Activated CD8-positive, alpha-beta memory T cell treated with anti-CD3 and anti-CD28 coated beads for 48 hours (primary cell): Measurements from ENCODE around the gene INSIG2.

Experiments
- DNase-seq, 3 experiments: peaks; one replicate each; pipeline ENCODE4 v3.0.0-alpha.2; 2020; ENCODE audit warnings: low read depth in 2 of 3, low spot score in 2 of 3

Gene INSIG2

DNA sequence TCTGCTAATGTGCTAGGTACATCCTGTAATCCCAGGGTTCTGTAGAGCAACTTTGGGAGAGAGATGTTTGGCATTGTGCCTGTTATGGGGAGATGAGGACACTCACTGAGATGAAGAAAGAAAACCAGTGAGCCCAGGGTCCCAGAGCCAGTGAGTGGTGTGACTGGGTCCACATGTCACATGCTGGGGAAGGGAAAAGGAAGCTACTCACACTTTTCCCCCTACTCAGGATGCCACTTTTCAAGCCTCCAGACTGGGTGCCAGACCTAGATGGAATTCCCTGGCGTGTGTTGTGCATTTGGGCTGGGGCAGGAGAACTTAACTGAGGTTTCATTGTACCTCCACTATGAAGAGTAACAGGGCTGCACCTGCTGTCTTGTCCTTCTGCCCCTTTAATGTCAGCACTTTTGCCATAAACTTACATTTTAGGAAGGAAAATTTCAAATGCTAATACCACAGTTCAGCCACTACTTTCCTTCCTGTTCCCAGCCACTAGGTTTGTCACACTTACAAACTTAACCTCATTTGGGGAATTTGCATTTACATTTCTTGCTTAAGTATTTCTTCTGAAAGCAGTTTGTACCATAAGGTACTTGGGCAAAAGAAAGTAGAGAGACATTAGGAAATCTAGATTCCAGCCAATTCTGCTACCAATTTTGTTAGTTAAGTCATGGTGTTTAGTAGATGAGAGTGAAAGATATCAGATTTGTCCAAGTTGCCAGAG lies 10.2 kb downstream of the INSIG2 start:
- no peak for DNase-seq

DNA sequence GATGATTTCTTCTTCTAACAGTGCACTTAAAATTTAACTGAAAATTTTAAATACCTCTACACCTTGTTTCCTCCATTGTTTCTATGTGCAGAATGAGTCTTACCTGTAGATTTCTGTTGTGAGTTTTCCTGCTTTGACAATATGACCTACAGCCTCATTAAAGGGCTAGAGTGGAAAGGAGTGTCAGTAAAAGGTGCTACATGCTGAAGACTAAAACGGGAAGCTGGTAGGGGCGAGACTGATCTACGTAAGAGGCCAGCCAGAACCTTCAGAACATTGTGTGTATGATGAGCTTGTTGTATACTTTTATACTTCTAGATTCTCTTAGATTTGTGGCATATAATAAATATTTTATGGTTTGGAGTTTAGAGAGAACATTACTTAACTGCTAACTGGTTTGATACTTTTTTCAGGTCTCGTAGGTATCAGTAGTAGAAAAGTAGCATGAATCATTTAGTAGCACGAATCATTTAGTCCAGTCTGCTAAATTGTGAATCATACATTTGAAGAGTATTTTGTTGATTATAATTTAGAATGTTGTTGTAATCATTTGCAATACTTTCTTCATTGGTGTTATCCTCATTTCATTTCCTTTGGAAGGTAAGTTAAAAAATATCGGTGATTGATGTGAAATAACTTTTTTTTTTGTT lies 14.3 kb downstream of the INSIG2 start:
- DNase-seq, result no peak

DNA sequence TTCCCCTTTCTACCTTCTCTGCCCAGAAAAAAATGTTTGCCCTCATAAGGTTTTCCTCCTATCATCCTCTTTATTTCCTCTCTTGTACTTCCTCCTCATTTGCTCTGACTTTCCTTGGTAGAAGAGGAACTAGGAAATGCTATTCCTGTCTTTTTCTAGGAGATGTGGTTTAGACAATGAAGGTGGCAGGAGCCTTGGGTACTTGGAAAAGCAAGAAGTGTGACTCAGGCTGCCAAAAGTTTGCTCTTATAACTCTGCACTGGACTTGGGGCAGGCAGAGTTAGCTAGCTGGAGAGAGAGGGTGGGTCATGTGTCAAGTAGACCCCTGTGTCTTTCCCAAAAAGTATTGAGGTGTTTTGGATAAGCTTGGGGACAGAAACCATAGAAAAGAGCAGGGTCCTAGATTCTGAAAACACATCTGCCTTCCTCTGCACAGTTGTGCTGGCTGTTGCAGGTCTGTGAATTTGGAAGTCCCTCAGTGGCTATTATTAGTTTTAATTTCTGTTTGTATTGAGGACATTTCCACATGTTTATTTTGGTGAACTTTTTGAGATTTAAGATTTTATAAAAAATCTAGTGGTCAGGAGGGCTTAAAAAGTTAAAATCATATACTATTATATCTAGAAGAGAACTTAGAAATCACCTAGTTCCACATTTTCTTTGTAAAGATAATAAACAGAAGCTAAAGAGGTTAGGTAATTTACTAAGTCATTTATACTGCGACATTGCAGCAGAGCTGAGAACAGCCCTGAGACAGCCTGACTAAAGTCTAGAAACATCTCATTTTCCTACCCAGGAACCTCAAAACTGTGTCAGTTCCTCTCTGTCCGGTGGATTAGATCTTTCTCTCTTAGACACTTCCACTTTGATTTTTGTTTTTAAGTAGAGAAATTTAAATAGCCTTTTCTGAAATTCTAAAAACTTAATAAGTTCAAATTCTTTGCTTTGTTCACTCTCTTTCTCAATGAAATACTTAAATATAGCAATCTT lies 16.0 kb downstream of the INSIG2 start:
- DNase-seq, result no peak

DNA sequence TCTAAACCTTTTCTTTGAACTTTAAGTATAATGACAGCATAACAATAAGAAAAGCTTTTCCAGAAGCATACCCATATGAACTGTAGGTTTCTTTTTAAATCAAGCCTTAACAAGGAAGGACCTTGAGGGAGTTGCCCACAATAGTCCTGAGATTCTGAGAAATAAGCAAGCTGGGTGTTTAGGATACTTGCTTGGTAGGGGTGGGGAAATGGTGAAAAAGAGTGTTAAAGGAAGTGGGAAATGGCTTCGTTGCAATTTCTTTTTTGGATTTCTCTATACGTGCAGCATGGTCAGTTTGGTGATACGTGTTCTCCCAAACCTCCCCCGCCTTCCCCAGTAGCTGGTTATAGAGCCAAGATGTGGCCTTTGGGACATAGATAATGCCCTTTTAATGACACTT lies 17.2 kb downstream of the INSIG2 start:
- DNase-seq, result no peak

DNA sequence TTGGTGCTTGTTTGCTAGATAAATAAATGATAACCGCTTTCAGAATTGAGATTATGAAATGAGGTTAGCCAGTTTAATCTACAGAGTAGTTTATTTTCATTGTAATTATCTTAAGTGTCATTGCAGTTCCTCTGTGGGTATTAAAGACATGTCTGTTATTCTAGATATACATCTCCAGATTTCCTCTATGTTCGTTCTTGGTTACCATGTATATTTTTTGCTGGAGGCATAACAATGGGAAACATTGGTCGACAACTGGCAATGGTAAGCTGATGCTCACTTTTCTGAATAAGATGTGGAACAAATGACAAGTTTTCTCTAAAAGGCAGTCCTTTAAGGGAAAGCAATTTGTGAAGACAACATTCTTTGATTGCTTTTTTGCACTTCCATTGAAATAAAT lies 18.7 kb downstream of the INSIG2 start:
- no peak for DNase-seq

DNA sequence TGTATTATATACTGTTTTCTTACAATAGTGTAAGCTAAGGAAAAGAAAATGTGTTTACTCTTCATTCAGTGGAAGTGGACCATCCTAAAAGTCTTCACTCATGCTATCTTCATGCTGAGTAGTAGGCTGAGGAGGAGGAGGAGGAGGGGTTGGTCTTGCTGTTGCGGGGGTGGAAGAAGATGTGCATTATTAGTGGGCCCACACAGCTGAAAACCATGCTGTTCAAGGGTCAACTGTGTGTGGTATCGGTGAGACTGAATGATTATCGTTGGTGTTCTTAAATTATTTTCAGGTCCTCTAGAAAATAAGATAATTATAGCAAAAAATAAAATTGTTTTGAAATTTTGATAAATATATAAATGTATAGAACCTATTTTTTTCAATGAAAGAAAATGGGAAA lies 22.0 kb downstream of the INSIG2 start:
- no peak for DNase-seq

DNA sequence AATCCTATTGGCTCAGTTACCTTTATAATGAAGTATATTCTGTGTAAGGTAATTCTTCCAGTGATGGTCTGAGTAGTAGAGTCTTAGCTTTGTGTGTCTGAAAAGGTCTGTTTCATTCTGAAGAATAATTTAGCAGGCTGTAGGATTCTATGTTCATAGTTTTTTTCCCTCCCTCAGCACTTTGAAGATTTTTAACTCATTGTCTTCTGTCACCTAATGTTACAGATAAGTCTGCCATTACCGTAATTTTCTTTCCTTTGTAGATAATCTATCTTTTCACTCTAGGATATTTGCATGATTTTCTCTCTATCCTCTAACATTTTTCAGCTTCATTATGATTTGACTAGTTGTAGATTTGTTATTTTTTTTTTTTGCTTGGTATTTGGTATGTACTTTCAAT lies 22.7 kb downstream of the INSIG2 start:
- DNase-seq, result no peak

DNA sequence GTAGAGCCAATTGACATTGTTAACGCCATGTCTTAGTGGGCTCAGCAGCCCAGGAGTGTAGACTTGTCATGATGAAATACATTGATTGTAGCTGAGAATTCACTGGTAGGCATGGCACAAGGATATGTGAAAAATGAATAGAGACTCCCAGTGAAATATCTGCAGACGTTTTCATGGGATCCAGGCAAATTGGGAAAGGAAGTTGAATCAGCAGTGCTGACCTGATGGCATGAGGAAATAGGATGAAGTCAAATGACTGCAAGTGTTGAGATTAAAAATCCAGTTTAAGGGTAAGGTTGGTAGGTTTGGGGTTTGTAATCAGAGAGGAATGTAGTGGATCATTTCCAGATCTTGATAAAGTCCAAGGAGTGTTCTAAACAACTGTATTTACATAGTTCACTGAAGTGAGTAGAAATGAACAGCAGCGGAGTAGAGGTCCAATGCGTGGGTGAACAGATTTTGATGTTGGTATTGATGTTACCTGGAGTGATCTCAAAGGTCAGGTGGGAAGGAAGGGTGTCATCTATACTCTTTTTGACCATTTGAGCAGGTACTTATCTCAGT lies 24.6 kb downstream of the INSIG2 start:
- no peak for DNase-seq

DNA sequence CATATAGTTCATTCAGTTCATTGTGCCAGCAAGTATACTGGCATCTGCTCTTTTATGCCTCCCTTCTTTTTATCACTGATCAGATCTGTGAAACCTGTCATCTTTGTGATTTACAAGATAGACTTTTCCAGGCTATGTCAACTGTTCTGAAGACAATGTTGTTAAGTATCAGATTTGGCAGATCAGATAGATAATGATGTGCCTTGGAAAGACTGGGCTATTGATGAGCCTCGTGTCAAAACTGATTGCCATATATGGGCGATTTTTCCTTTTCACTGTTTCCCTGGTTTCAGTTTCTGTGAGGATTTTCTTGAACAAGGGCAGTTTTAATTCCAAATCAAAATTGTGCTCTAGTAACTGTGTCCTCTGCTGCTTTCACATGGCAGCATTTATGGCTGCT lies 26.6 kb downstream of the INSIG2 start:
- DNase-seq, result no peak

DNA sequence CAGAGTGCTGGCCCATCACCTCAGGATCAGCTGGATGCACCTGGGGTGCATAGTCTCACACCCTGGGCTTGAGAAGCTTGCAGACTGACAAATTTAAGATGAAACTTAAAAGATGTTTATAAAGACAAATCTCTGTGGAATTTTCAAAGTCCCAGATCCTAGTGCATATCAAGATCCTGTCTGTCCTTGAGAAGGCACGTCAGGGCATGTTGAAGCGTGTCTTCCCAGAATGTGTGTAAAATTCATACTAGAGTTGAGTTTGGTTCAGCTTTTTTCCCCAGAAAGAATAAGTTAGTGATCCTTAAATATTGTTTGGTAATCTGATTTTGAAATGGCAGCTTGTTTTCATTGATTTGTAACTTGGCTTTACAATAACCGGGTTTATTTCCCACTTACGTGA lies 27.5 kb downstream of the INSIG2 start:
- DNase-seq, result no peak

DNA sequence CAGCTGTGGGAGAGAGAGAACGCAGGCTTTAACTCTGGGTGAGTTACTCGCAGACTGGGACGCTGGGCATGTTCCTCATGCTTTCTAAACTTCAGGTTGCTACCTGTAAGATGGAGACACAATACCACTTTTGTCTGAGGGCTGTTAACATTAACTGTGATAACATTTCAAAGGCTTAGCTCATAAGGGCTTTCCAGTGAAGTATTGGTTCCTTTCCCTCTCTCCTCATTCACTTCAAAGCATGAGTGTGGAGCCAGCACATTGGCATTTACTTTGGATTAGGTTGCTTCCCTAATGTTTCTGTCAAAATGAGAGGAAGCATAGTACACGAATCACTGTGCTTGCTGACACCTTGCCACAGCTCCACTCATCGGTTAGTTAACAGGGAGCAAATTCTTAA lies 30.2 kb downstream of the INSIG2 start:
- DNase-seq, result no peak

DNA sequence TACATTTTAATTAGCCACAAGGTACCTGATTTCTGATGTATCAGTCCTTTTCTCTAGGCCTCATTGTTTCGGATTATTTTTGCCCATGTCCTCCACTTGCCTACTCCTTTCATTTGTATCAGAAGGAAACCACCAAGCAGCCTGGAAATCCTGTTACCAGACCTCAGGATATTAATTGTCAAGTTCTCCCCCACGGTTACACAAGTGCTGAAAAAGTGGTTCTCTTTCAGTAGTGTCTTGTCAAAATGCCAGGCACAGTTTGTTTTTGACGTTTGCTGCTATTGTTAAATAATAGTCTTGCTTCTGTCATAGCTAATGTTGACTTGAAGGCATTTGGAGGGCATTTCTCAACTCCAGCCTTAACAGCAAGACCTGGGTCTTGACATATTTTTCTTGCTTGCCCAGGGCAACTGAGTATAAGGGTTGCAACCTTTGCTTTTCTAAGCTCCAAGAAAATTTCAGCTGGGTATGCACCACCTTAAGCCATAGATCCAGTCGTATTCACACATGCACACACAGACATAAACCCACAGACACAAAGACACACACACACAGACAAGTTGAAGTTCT lies 31.0 kb downstream of the INSIG2 start:
- no peak for DNase-seq

DNA sequence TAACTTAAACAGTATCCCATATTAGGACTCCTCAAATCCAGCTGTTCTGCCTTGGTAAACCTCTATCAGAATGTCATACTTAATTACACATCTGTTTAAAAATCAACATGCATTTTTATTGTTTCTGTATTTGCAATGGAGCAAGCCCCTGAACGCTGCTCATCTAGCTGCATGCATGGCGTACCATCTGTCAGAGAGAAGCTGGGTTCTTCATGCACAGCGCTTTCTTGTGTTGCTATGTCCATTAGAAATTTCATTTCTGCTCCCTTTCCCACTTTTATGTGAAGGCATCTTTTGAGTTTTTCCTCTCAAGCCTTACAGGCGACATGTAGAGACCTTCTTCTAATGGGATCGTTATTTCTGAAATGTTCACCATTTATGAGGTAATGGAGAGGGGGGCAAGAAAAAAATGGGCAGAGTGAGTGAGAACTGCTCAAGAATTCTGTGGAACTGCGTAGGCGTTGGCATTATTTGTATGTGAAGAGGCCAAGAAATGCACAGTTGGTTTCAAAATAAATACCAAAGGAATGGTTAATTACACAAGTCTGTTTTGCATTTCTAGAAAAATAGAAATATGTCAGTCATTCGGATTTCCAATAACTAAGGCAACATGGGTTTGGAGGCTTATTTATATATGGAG lies 31.6 kb downstream of the INSIG2 start:
- DNase-seq, result no peak

DNA sequence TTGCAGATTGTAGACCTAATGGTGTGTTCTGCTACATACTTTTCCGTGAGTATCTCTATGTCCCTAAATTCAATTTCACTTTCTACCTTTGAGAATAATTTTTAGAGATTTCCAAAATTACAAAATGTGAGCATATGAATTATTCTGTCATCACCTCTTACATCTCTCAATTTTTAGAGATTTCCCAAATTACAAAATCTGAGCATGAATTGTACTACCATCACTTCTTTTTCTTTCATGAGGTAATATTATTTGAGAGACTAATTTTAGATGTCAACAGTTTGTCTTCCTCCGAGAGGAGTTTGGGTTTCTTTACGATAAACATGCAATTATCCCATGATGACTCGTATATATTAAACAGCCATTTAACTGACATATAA lies 32.1 kb downstream of the INSIG2 start:
- no peak for DNase-seq

DNA sequence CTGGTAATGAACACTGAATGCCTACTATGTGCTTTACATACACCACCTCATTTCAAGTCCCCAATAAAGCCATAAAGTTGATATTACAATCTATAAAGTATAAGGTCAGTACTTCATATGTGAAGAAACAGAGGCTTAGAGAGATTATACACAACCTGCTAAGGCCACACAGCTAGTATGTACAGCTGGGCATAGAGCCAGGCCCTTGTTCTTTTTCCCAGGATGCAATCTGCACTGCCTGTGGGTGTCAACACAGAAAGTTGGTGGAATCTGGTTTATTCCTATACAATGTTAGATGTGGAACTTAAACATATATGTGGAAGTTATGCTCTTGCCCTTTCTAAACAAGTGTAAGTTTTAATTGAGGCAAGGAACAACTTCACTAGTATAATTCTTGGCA lies 32.8 kb downstream of the INSIG2 start:
- no peak for DNase-seq

DNA sequence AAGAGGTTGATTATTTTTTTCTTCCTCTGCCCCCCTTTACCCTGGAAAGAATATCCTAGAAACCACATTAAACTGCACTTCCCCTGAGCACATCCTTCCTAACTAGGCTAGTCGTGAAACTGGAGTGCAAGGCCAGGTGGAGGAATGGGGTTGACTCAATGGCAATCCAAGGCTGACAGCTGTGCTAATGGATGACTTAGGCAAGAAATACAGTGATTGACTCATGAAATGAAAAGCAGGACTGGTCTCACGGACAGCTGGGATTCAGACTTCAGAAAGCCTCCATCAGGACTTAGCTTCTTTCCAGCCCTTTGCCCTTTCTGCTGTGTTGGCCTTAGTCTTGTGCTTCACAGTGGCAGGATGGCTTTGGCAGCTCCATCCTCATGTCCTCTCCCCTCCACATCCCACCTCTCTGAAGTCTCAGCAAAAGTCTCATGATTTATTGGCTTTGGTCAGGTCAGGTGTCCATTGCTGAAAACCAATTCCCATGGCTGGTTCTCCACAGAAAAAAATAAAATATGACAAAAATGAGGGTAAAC lies 33.8 kb downstream of the INSIG2 start:
- no peak for DNase-seq

DNA sequence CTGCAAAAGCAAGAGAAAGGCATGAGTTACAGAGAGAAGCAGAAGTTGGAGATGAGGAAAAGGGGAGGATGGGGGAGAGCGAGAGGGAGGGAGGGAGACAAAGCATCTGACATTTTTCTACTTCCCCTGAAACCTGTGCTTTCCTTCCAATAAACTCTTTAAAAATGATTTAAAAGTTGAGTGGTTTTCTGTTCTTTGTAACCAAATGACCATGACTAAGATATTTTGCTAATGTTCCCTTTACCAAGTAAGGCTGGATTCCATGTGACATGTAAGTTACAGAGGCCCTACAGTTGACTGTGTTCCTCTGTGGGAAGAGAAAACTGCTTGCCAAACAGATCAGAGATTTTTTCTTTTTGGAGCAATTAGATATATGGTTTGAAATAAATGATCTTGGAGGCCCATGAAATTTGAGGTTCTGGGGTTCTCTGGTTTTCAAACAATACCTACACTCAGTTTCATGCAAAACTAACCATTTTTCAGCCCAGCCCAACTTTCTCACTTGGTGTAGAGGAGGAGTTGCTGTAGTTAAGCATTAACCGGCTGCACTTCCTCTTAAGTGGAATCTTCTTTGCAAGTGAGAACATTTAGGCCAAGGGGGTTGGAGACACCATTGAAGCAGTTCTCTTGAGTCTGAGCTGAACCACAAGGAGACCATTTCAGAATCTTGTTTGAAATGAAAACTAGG lies 34.5 kb downstream of the INSIG2 start:
- no peak for DNase-seq

DNA sequence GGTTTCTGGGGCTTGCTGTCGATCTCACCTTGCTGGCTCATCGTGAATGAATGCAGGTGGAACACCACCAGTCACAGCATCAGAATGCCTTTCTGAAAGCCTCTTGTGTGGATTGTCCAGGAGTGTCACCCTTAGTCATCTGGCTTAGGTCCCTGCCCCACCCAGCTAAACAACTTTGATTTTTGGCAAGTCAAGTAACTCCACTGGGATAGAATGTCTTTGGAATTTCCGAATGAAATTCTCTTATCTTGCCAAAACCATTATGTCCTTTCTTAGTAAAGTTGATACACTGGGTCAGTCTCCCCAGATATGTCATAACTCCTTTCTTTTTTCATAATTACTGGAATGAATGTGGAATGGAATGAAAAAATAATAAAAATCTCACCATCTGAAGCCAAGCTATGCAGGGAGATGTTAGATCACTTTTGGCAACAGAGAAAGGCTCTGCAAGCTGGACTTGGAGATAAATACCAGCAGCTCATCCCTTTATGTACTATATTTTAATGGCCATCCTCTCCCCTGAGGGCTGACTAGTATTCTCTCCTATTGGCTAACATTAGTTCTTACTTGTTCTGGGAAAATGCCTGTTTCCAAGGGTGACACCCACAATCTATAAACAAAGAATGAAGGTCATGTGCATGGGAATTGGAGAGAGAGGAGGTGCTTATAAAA lies 35.4 kb downstream of the INSIG2 start:
- no peak for DNase-seq

DNA sequence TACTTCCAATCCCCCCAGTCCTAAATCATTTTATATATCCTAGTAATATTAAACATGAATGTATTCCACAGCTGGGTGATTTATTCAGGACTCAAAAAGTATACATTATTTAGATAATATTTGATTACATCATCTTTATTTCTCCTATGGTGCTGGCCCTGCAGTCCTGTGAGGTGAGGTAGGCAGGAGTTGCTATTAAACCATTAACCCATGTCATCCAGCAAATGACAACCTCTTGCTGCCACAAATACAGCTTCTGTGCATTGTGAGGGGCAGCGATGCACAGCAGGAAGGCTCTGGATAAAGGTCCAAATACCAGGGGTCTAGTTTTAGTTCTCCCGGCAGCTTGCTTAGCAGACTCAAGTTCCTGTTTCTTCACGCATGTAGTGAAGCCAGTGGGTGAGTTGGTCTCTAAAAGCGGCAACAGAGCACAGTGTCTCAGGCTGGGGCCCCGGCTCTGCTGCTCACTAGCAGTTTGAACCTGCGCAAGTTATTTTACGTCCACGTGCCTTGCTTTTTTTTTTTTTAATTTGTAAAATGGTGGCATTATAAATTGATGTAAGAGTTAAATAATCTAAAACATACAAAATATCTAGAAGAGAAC lies 36.1 kb downstream of the INSIG2 start:
- no peak for DNase-seq
